BJ (cell line): Measurements from ENCODE around the gene PTPRR. TPM values are rescaled to one million over a fixed set of nuclear protein-coding genes. Genes with fewer than 3 reads are reported as not detected.

Source experiments
- CTCF ChIA-PET: fragments of 350-600 bp; formaldehyde crosslinking; extraction: SDS; loops from one replicate; lab custom pipeline; 2021; ENCODE audit warnings: antibody characterized with exemption, inconsistent platforms; lab: Yijun Ruan, JAX
- POLR2A ChIA-PET: fragments of 300-600 bp; sonication (Branson Sonifier 250); formaldehyde crosslinking; extraction: SDS; loops from one replicate; lab custom pipeline; 2021; ENCODE audit warnings: antibody characterized with exemption; lab: Charles Lee
- DNase-seq: peaks from one replicate; pipeline ENCODE4 v3.0.0-alpha.2; 2011; ENCODE audit warnings: low read depth
- H3K27me3 ChIP-seq: 2 replicates; pipeline ENCODE4 v1.6.0; 2011; ENCODE audit warnings: low read length; ENCODE audit not compliant: control insufficient read depth, insufficient read depth
- H3K36me3 ChIP-seq: 2 replicates; pipeline ENCODE4 v1.5.1; 2011; ENCODE audit warnings: low read length; ENCODE audit not compliant: control insufficient read depth, insufficient read depth
- H3K4me3 ChIP-seq: 2 replicates; pipeline ENCODE4 v1.5.1; 2011; ENCODE audit warnings: low read depth, mild to moderate bottlenecking, control low read depth, low read length
- polyA plus RNA-seq: library from polyadenylated mRNA; depleted of rRNA; stranded (reverse); fragments of >200 nt; gene quantifications from 2 replicates; pipeline ENCODE4 v1.2.3, GENCODE V29; 2011
- TF ChIP-seq, protein P1 (sequence below): IDR thresholded peaks from 2 replicates; pipeline ENCODE4 v1.5.1; 2011; ENCODE audit warnings: low read depth, mild to moderate bottlenecking, control low read depth, inconsistent platforms, low read length, moderate library complexity; ENCODE audit not compliant: insufficient read depth

PTPRR gene
- polyA plus RNA-seq, 1 experiment, result 0.40 TPM

DNA sequence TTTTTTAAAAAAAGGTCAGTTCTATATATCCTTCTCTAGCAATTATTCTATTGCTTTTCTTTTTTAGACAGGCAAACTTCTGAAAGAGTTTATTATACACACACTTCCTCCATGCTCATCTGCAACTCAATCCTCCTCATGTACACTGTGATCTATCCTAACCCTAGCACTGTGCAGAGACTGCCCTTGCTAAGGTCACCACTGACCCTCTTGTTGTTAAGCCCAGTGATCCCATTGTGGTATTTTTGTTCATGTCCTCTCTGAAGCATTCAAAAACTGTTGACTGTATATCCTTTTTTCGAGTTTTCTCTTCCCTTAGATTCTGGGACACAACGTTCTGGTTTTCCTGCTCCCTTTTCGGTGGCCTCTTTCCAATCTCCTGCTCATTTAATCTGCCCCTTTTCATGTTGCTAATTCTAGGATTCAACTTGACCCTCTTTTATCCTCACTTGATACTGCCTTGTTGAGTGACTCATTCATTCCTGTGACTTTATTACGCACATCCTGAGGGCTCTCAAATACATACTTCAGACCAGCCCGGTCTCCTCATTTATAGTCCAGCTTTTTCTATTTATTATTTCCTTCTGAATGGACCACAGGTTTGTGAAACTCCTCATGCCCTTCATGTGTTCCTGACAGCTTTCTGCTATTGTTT lies 229.4 kb downstream of the PTPRR start:
- H3K36me3 ChIP-seq, result no peaks in the 10 kb centered on the region
- TF ChIP-seq, protein P1, sequence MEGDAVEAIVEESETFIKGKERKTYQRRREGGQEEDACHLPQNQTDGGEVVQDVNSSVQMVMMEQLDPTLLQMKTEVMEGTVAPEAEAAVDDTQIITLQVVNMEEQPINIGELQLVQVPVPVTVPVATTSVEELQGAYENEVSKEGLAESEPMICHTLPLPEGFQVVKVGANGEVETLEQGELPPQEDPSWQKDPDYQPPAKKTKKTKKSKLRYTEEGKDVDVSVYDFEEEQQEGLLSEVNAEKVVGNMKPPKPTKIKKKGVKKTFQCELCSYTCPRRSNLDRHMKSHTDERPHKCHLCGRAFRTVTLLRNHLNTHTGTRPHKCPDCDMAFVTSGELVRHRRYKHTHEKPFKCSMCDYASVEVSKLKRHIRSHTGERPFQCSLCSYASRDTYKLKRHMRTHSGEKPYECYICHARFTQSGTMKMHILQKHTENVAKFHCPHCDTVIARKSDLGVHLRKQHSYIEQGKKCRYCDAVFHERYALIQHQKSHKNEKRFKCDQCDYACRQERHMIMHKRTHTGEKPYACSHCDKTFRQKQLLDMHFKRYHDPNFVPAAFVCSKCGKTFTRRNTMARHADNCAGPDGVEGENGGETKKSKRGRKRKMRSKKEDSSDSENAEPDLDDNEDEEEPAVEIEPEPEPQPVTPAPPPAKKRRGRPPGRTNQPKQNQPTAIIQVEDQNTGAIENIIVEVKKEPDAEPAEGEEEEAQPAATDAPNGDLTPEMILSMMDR, result no peak
- no peak overlapping the region for H3K4me3 ChIP-seq
- peak; percentile 41 for DNase-seq
- ChIA-PET POLR2A (no interaction called here), CTCF (interaction anchor here (0.6 to 1.4 kb wide), 6 partner anchors 48 to 488 kb away, joined by 3 to 4 read pairs (median 3); no protein-coding TSS in a partner anchor)
- H3K27me3 ChIP-seq, result no peaks in the 10 kb centered on the region

DNA sequence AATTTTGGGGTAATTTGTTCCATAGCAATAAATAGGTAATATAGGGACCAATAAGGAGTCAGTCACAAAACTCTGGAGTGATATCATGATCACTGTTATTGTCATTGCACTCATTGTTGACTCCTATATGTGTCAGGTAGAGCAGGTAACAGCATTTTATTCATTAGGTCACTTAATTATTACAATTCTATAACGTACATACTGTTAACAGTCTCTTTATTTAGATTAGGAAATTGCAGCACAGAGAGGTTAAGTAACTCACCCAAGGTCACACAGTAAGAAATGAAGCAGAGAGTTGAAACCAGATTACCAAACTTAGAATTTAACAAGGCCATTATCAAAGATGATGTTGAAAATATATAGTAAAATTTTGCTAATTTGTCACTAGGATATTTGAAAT lies 233.6 kb downstream of the PTPRR start:
- ChIA-PET CTCF (interaction anchor here (1.4 kb wide), 1 partner anchor 45 kb away, joined by 3 read pairs; no protein-coding TSS in a partner anchor), POLR2A (interaction anchor here (0.6 kb wide), 1 partner anchor 28 kb away, joined by 3 read pairs; no protein-coding TSS in a partner anchor)
- Histone ChIP-seq H3K27me3 (no peaks in the 10 kb centered on the region), H3K36me3 (no peaks in the 10 kb centered on the region), H3K4me3 (no peak overlapping the region)
- TF ChIP-seq, protein P1, result no peak
- no peak for DNase-seq

DNA sequence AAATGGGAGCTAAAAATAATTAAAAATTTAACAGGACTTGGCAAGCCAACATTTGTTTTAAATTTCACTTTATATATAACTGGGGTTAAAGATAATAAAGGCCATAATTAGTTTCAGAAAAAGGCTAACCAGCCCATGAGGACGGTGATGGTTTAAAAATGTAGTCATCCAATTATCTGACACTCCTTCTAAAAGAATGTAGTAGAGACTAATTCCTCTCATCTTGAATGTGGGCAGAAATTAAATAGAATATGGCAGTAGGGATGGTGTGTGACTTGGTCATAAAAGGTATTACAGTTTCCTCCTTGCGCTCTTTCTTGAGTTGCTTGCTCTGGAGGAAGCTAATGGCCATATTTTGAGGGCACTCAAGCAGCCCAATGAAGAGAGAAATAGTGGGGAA lies 234.2 kb downstream of the PTPRR start:
- CTCF ChIA-PET, result no interaction called here
- POLR2A ChIA-PET, result no interaction called here
- DNase-seq, result peak; percentile 41
- H3K27me3 ChIP-seq, result no peaks in the 10 kb centered on the region
- H3K4me3 ChIP-seq, result no peak overlapping the region
- H3K36me3 ChIP-seq, result no peaks in the 10 kb centered on the region
- TF ChIP-seq, protein P1, result no peak

- CTCF ChIA-PET, result interaction anchor here (1.3 kb wide), 1 partner anchor 9 kb away, joined by 3 read pairs; no protein-coding TSS in a partner anchor
- TF ChIP-seq, protein P1, result no peak
- POLR2A ChIA-PET, result no interaction called here
- Histone ChIP-seq H3K27me3 (no peaks in the 10 kb centered on the region), H3K36me3 (no peaks in the 10 kb centered on the region), H3K4me3 (no peak overlapping the region)
- no peak for DNase-seq
Observed at GRCh38 chr12:70683976-70684375, 236.6 kb downstream of the PTPRR start.

DNA sequence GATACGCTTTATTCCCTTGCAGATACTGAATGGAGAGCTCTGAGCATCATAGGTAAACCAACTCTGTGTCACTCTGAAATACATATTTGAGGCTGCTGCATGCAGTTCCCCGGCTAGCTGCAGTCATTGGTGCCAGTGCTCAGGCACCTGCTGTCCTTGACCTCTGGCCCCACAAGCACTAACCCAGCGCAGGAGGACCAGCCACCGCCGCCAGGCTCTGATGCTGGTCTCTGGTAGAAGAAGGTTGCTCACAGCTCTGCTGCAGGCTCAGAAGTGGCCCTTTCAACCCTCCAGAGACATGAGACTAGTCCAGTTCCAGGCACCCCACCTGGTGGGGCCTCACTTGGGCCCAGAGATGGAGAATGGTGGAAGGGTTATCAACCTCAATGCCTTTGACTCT lies 248.8 kb downstream of the PTPRR start:
- no peaks in the 10 kb centered on the region for H3K36me3 ChIP-seq
- ChIA-PET POLR2A (no interaction called here), CTCF (no interaction called here)

More for the DNA sequence above, 248.8 kb downstream of the PTPRR start:
- Histone ChIP-seq H3K27me3 (no peaks in the 10 kb centered on the region; the same call in 1 of the 2 replicates), H3K4me3 (no peak overlapping the region)
- no peak for DNase-seq
- TF ChIP-seq, protein P1, result no peak
